Neural cell (in vitro differentiated cells): ENCODE results near the gene SGPP2.

Source experiments
- CTCF ChIP-seq: fragments of 450-650 bp; IDR thresholded peaks from 2 replicates; pipeline ENCODE4 v1.5.1; 2014; ENCODE audit warnings: antibody characterized with exemption, mild to moderate bottlenecking, moderate library complexity; ENCODE audit not compliant: poor library complexity, severe bottlenecking
- POLR2AphosphoS5 ChIP-seq: IDR thresholded peaks from 2 replicates; pipeline ENCODE4 v1.6.1; 2012
- RAD21 ChIP-seq: fragments of 450-650 bp; conservative IDR thresholded peaks from 2 replicates; pipeline ENCODE4 v1.6.1; 2014; ENCODE audit warnings: antibody characterized with exemption, mild to moderate bottlenecking, moderate library complexity
- SMC3 ChIP-seq: fragments of 450-650 bp; conservative IDR thresholded peaks from 2 replicates; pipeline ENCODE4 v1.6.1; 2014; ENCODE audit warnings: antibody characterized with exemption, mild to moderate bottlenecking, moderate library complexity; ENCODE audit not compliant: poor library complexity
- TAF1 ChIP-seq: IDR thresholded peaks from 2 replicates; pipeline ENCODE4 v1.6.1; 2012; ENCODE audit warnings: low read depth

- TF ChIP-seq CTCF, result no peak
- TF ChIP-seq RAD21, result no peak
- no peak for TF ChIP-seq SMC3
- TF ChIP-seq TAF1, result no peak
- TF ChIP-seq POLR2AphosphoS5, result peak; percentile 55
Measured at GRCh38 chr2:222398446-222398885, 25.9 kb upstream of the SGPP2 start.
